Ectodermal cell (in vitro differentiated cells): Measurements from ENCODE around the gene SFT2D2.

Experiments used
- H3K27ac ChIP-seq: 2 replicates; pipeline ENCODE4 v1.7.0; 2013; ENCODE audit warnings: mild to moderate bottlenecking, low read depth, low read length; ENCODE audit not compliant: insufficient read depth, poor library complexity, severe bottlenecking
- H3K27me3 ChIP-seq: 2 replicates; pipeline ENCODE4 v1.7.0; 2013; ENCODE audit warnings: mild to moderate bottlenecking, low read length; ENCODE audit not compliant: insufficient read depth, control insufficient read depth, poor library complexity, severe bottlenecking
- H3K36me3 ChIP-seq: one replicate; pipeline ENCODE4 v1.7.0; 2013; ENCODE audit warnings: low read length; ENCODE audit not compliant: control insufficient read depth, insufficient read depth
- H3K4me1 ChIP-seq: one replicate; pipeline ENCODE4 v1.7.0; 2013; ENCODE audit warnings: low read length; ENCODE audit not compliant: control insufficient read depth, insufficient read depth
- H3K4me3 ChIP-seq: 2 replicates; pipeline ENCODE4 v1.7.0; 2013; ENCODE audit warnings: low read depth, low read length, control low read depth; ENCODE audit not compliant: insufficient read depth
- H3K9me3 ChIP-seq: 2 replicates; pipeline ENCODE4 v1.7.0; 2013; ENCODE audit warnings: mild to moderate bottlenecking, low read length, moderate library complexity; ENCODE audit not compliant: control insufficient read depth
- WGBS, 2 experiments: methylation state at CpG; one replicate each; pipeline ENCODE4 v1.1.7; 2013; ENCODE audit warnings: missing lambda C conversion rate in 2 of 2; 5-methylcytosine and 5-hydroxymethylcytosine counted together

Gene SFT2D2

GRCh38 chr1:168223261-168223660 lies 2.5 kb upstream of the SFT2D2 start:
- H3K4me3 ChIP-seq, result no peak overlapping the region
- H3K9me3 ChIP-seq, result no peaks in the 10 kb centered on the region
- no peaks in the 10 kb centered on the region for H3K36me3 ChIP-seq
- H3K27ac ChIP-seq, result no peak overlapping the region
- H3K4me1 ChIP-seq, result no peaks in the 10 kb centered on the region
- H3K27me3 ChIP-seq, result no peaks in the 10 kb centered on the region

DNA sequence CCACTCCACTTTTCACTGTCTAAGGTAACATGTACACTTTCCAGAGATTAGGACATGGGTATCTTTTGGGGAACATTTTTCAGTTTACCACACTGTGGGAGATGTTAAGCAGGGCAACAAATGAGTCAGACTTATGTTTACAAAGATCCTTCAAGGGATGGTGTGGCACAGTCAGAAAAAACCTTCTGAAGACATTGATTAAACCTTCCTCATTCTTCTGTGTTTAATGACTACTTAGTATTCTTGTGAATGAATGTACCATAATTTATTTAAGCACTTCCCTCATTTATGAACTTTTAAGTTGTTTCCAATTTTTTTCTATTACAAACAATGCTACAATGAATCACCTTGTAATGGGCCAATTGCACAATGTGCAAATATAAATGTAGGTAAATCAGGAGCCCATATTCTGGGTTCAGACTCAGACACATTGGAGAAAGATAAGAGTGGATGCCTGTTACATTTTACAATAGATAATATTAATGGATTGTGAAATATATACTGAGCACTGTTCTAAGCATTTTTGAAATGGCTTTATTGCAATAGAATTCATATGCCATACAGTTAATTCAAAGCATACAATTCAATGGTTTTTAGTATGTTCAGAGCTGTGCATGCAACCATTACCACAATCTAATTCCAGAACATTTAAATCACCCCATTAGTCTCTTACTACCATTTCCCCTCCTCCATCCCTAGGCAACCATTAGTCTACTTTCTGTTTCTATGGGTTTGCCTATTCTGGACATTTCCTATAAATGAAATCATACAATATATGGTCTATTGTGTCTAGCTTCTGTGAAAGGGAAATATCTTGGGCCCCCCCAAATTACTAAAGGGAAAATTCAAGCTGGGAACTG lies 1.9 kb upstream of the SFT2D2 start:
- Histone ChIP-seq H3K4me3 (no peak overlapping the region), H3K27me3 (no peaks in the 10 kb centered on the region), H3K27ac (no peak overlapping the region), H3K9me3 (no peaks in the 10 kb centered on the region), H3K36me3 (no peaks in the 10 kb centered on the region), H3K4me1 (no peaks in the 10 kb centered on the region)

GRCh38 chr1:168224991-168225390 lies 813 bp upstream of the SFT2D2 start:
- Histone ChIP-seq H3K9me3 (no peaks in the 10 kb centered on the region), H3K27me3 (no peaks in the 10 kb centered on the region), H3K36me3 (no peaks in the 10 kb centered on the region), H3K27ac (no peak overlapping the region), H3K4me1 (no peaks in the 10 kb centered on the region), H3K4me3 (no peak overlapping the region)
- whole genome bisulfite sequencing, 2 experiments, result 90 to 97% methylated on average over 3 of the region's 3 CpGs

DNA sequence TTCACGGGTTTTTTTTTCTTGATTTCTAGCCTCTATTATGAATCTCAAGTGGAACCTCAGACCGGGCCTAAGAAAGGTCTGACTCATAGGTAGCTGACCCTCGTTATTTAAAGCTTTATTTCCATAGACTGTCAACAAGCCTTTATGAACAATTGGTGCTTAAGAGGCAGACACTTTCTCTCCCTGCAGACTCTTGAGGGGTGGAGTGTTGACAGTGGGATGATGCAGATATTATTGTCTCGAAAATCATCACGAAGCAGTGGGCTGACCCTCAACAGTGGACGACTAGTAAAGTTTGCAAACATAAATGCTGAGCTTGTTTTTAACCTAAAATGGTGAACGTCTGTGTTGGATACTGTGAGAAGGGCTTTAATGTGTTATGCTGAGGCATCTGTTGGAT lies 1.8 kb downstream of the SFT2D2 start:
- H3K4me3 ChIP-seq, result no peak overlapping the region
- H3K4me1 ChIP-seq, result no peaks in the 10 kb centered on the region
- H3K36me3 ChIP-seq, result no peaks in the 10 kb centered on the region
- H3K27me3 ChIP-seq, result no peaks in the 10 kb centered on the region
- no peaks in the 10 kb centered on the region for H3K9me3 ChIP-seq
- no peak overlapping the region for H3K27ac ChIP-seq
- 89 to 90% methylated on average over 7 of the region's 7 CpGs for WGBS, 2 experiments

DNA sequence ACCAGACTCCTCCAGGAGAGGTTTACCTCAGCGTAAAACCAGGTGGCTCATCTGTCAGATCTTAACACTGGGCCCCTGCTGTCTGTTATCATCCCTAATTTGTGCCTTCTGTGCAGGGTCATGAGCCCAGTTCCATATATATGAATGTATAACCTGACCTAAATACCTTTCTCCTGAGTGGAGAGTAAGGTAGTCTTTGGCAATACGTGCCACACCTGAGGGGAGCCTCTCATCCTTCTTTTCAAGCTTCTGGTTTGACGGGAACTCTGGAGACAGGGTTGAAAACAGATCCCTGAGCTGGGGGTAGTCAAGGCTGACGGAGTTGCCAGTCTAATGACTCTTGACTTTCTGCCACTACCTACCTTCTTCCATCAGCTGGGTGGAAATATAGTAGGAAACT lies 4.1 kb downstream of the SFT2D2 start:
- Histone ChIP-seq H3K4me1 (no peaks in the 10 kb centered on the region), H3K36me3 (peaks cover 4% of the 10 kb centered on the region), H3K9me3 (no peaks in the 10 kb centered on the region), H3K27ac (no peak overlapping the region), H3K4me3 (no peak overlapping the region), H3K27me3 (no peaks in the 10 kb centered on the region)
- WGBS, 2 experiments, result 92 to 93% methylated on average over 4 of the region's 4 CpGs

DNA sequence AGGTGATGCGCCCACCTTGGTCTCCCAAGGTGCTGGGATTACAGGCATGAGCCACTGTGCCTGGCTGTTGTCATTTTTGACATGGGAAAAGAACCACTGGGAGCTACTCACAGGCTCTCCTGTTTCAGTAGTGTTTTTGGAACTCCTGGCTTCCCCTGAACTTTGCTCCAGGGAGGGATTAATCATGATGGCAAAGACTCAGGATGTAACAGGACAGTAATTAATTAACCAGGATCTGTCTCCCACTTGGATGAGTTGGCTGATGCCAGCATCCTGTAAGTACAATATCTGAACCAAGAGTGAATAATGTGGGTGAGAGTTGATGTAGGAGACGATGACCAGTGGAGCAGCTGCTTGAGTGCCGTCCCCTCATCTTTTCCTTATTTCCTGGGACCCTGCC lies 4.9 kb downstream of the SFT2D2 start:
- no peak overlapping the region for H3K27ac ChIP-seq
- no peaks in the 10 kb centered on the region for H3K9me3 ChIP-seq
- H3K27me3 ChIP-seq, result no peaks in the 10 kb centered on the region
- H3K4me3 ChIP-seq, result no peak overlapping the region
- no peaks in the 10 kb centered on the region for H3K4me1 ChIP-seq
- 94 to 96% methylated on average over 3 of the region's 3 CpGs for WGBS, 2 experiments
- H3K36me3 ChIP-seq, result peaks cover 4% of the 10 kb centered on the region

DNA sequence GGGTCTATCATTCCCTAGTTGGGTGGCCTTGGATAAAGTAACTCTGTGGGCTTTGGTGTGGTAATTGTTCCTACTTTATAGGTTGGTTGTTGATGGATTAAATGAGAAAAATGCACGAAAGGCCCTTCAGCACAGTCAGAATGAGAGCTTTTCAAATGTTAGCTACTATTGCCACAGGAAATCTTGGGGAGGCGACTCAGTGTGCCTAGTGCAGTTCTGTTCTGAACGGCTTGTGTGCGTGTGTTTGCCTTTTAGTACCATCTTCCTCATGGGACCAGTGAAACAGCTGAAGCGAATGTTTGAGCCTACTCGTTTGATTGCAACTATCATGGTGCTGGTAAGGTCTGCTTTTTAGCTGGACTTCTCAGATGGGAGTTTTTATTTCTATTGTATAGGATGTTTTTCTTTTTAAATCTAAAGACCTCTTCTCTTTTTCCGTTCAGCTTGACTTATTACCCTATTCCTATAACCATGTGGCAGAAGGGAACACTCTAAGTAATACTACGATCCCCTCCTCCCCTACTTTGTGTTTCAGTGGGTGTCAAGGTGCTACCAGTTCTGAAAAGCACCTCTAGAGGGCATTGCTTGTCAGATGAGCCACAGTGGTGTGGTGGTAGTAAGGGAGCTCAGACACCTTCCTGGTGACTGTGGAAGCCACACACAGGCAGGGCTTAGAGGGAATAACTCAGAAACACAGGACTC lies 9.2 kb downstream of the SFT2D2 start:
- H3K4me1 ChIP-seq, result no peaks in the 10 kb centered on the region
- H3K4me3 ChIP-seq, result no peak overlapping the region
- no peaks in the 10 kb centered on the region for H3K9me3 ChIP-seq
- 88 to 94% methylated on average over 7 to 8 of the region's 8 CpGs for WGBS, 2 experiments
- H3K36me3 ChIP-seq, result peaks cover 10% of the 10 kb centered on the region
- H3K27me3 ChIP-seq, result no peaks in the 10 kb centered on the region
- no peak overlapping the region for H3K27ac ChIP-seq

DNA sequence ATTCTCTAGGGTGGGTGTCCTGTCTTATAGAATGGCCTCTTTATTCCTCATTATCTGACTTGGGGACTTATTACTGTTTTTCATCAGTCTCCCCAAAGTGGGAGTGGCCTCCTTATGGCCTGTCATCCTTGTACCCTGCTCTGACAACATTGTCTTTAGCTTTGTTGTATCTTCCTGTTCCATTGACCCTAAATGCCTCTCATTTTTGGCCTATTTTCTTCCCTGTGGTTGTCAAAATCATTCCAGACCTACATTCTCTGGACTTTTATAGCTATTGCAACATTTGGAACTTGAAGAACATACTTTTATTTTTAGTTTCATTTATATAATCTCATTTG lies 9.7 kb downstream of the SFT2D2 start:
- H3K4me1 ChIP-seq, result no peaks in the 10 kb centered on the region
- no peaks in the 10 kb centered on the region for H3K27me3 ChIP-seq
- H3K27ac ChIP-seq, result no peak overlapping the region
- no peak overlapping the region for H3K4me3 ChIP-seq
- no peaks in the 10 kb centered on the region for H3K9me3 ChIP-seq
- H3K36me3 ChIP-seq, result peaks cover 10% of the 10 kb centered on the region

- Histone ChIP-seq H3K9me3 (no peaks in the 10 kb centered on the region), H3K27ac (no peak overlapping the region), H3K27me3 (no peaks in the 10 kb centered on the region), H3K4me1 (no peaks in the 10 kb centered on the region), H3K36me3 (peaks cover 10% of the 10 kb centered on the region), H3K4me3 (no peak overlapping the region)
- 93 to 95% methylated on average over 3 of the region's 3 CpGs for whole genome bisulfite sequencing, 2 experiments
These were observed 10.1 kb downstream of the SFT2D2 start for GRCh38 chr1:168235937-168236336.

DNA sequence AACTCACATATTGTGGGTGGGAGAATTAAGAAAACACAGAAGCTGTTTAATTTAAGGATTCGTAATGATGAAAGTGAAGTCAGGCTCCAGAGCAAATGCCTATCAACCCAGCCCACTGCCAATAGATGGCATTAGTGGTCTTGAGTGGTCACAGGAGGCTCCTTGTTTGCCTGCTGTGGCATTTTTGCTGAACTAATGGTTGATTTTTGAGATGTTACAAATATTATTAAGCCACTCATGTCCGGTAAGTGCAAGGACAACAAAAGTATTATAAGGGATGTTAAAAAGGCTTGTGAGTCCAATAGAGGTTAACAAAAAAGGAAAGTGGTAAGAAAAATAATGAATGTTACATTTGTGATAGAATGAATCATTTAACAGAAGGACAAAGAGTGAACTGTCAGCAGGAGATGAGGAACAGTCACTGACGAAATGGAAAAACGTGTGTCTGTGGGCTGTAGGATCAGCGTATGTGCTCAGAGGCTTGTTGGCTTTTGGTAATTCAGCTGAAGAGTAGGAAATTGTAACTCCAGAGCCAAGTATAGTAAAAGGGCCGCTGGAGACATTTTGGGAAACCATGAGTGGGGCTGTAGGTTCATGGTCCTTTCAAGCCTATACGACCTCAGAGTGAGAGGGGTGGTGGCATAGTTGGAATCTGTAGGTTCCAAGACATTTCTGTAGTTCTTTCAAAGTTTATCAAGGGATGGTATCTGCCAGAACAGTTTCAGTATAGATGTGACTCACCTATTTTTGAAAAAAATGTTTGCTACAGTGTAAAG lies 11.2 kb downstream of the SFT2D2 start:
- Histone ChIP-seq H3K27me3 (no peaks in the 10 kb centered on the region), H3K4me3 (no peak overlapping the region), H3K9me3 (no peaks in the 10 kb centered on the region), H3K36me3 (peaks cover 10% of the 10 kb centered on the region), H3K4me1 (no peaks in the 10 kb centered on the region), H3K27ac (no peak overlapping the region)
- WGBS, 2 experiments, result 93 to 94% methylated on average over 7 of the region's 7 CpGs
